Psoas muscle (tissue), 8 donors: ENCODE measurements around the gene BID. TPM values are rescaled to one million over a fixed set of nuclear protein-coding genes. Genes with fewer than 3 reads are reported as not detected.
A peak's percentile ranks its signal among the peaks of the same experiment; 100 is the strongest.

ENCODE experiments used
- ATAC-seq, 4 donors: fragments of 200-7000 bp; cut with Tn5 transposase; one replicate each; pipeline ENCODE4 v1.9.1; 2020; ENCODE audit warnings: moderate library complexity in 3 of 4, mild to moderate bottlenecking in 2 of 4
- DNase-seq, 2 donors: peaks; one replicate each; pipeline ENCODE4 v3.0.0-alpha.2; 2020
- H3K27ac ChIP-seq: fragments of 200-600 bp; one replicate; pipeline ENCODE4 v1.8.0; 2022
- H3K27me3 ChIP-seq, 3 donors: fragments of 200-600 bp in 1 of 3; one replicate each; pipeline versions ENCODE4 v1.6.1 to v1.8.0; 2013 to 2022; ENCODE audit warnings: low read length in 2 of 3, mild to moderate bottlenecking in 2 of 3, moderate library complexity in 1 of 3; ENCODE audit not compliant: insufficient read depth in 3 of 3
- H3K36me3 ChIP-seq, 2 donors: fragments of 200-600 bp in 1 of 2; one replicate each; pipeline versions ENCODE4 v1.6.1 to v1.8.0; 2013 to 2022; ENCODE audit warnings: low read depth in 1 of 2, mild to moderate bottlenecking in 1 of 2, moderate library complexity in 1 of 2; ENCODE audit not compliant: insufficient read depth in 1 of 2
- H3K4me1 ChIP-seq: fragments of 200-600 bp; one replicate; pipeline ENCODE4 v1.8.0; 2022
- H3K4me3 ChIP-seq: fragments of 200-600 bp; one replicate; pipeline ENCODE4 v1.8.0; 2022; ENCODE audit warnings: mild to moderate bottlenecking
- H3K9me3 ChIP-seq: fragments of 200-600 bp; one replicate; pipeline ENCODE4 v1.8.0; 2022
- WGBS, 3 donors: extraction: QIAGEN DNeasy Blood & Tissue Kit; methylation state at CpG; one replicate each; pipeline versions ENCODE4 v1.1.6 to v1.1.7; 2013; 5-methylcytosine and 5-hydroxymethylcytosine counted together
- intact Hi-C, 2 donors: fragments of 100-400 bp; cut with DNase I; formaldehyde crosslinking; loops; one replicate each; pipeline versions ENCODE4 v1.11.0 to v1.14.2; 2022
- polyA plus RNA-seq, 3 donors: library from polyadenylated mRNA; stranded (reverse); fragments of 200-250 nt; gene quantifications; one replicate each; pipeline ENCODE4 v1.2.3, GENCODE V29; 2013
- total RNA-seq, 4 donors: library from RNA; stranded (reverse); fragmentation: NEBNext Ultra II Directional in 2 of 4; extraction: Animal tissue kit (Norgen Biotek cat#: 25700) in 2 of 4; gene quantifications; one replicate each; pipeline versions ENCODE4 v1.2.1 to v1.2.4, GENCODE V29; 2021 to 2023
- TF ChIP-seq, protein P1 (sequence below): fragments of 200-600 bp; IDR thresholded peaks from one replicate; pipeline ENCODE4 v1.8.0; 2022; ENCODE audit warnings: antibody characterized with exemption
- donor health status: healthy with polysubstance abuse.
- donor health status: DM: no; HTN: no; CAD: no; lungs with moderate emphysema.
- donor health status: Bipolar disorder and iron deficiency.
- donor health status: healthy.
- donor health status: DM: yes; HTN: yes; CAD: no.
- donor health status: DM: no; HTN: no; CAD: no.
- donor health status: DM: no; HTN: no; CAD: no.
- donor health status: DM: yes; HTN: yes; CAD: no.

Gene BID
- total and polyA plus RNA-seq, 7 donors, result 5.6 to 27.4 (median 9.9) TPM

DNA sequence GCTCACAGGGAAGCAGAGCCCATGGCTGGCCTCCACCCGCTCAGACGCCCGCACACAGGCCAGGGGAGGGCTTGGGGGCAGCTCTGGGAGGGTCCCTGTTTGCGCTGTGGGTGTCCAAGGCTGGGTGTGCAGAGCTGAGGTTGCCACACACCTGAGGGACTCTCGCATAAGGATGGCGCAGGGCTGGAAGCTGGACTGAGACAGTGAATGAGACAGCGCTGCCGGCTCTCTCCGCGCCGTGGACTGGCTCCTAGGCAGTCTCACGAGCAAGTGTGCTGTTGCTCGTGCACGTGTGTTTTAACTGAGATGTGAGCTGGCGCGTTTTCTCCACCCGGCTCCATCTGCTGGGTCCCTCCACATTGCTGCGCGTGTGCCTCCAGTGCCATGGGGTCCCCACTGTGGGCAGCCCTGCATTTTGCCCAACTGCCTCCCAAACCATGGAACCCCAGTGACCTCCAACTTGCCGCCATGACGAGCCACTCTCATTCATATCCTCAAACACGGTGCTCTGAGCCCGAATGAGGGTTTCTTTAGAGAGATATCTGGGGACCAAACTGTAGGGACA lies 4.2 kb upstream of the BID start:
- 93 to 96% (median 95%) methylated on average over 23 of the region's 23 CpGs for WGBS, 3 donors
- TF ChIP-seq, protein P1, sequence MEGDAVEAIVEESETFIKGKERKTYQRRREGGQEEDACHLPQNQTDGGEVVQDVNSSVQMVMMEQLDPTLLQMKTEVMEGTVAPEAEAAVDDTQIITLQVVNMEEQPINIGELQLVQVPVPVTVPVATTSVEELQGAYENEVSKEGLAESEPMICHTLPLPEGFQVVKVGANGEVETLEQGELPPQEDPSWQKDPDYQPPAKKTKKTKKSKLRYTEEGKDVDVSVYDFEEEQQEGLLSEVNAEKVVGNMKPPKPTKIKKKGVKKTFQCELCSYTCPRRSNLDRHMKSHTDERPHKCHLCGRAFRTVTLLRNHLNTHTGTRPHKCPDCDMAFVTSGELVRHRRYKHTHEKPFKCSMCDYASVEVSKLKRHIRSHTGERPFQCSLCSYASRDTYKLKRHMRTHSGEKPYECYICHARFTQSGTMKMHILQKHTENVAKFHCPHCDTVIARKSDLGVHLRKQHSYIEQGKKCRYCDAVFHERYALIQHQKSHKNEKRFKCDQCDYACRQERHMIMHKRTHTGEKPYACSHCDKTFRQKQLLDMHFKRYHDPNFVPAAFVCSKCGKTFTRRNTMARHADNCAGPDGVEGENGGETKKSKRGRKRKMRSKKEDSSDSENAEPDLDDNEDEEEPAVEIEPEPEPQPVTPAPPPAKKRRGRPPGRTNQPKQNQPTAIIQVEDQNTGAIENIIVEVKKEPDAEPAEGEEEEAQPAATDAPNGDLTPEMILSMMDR, result no peak
- Histone ChIP-seq H3K36me3 (no peaks in the 10 kb centered on the region), H3K4me1 (peaks cover 13% of the 10 kb centered on the region), H3K27me3 (no peaks in the 10 kb centered on the region), H3K9me3 (no peaks in the 10 kb centered on the region), H3K27ac (no peak overlapping the region), H3K4me3 (no peak overlapping the region)
- ATAC-seq (no peak), DNase-seq (peak in 1 of 2 donors; percentile 45)
- intact Hi-C loops, result no loop called here

GRCh38 chr22:17777717-17778044 lies 3.4 kb upstream of the BID start:
- H3K4me1 ChIP-seq, result peaks cover 20% of the 10 kb centered on the region
- H3K27me3 ChIP-seq, result no peaks in the 10 kb centered on the region
- no peak for DNase-seq
- WGBS, 3 donors, result 61 to 74% (median 62%) methylated on average over 6 of the region's 6 CpGs
- H3K4me3 ChIP-seq, result peak overlapping the region; percentile 46
- H3K27ac ChIP-seq, result no peak overlapping the region
- H3K36me3 ChIP-seq, result no peaks in the 10 kb centered on the region
- TF ChIP-seq, protein P1, result no peak
- H3K9me3 ChIP-seq, result no peaks in the 10 kb centered on the region
- intact Hi-C loops, result no loop called here
- no peak for ATAC-seq

DNA sequence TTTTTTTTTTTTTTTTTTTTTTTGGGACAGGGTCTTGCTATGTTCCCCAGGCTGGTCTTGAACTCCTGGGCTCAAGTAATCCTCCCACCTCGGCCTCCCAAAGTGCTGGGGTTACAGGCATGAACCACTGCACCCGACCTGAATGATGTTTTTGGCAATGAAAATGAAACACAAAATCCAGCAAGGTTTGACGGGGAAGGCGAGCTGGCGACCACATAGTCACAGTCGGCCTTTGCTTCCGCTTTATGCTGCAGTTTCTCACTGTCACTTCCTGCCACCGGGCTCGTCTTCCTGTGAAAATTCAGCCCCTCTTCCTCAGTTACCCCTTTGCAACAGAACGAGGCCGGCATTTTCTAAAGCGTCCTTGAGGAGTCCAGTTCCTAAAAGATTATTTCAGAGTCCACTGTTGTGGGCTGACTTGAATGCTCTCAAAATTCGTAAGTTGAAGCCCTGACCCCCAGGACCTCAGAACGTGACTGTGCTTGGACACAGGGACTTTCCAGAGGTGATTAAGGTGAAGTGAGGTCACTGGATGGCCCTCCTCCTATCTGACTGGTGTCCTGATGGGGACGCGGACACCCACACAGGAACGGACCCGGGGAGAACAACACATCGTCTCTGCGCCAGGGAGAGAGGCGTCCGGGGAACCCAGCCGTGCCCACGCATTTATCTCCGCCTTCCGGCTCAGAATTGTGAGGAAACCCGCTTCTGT lies 2.9 kb upstream of the BID start:
- ATAC-seq, result no peak
- DNase-seq, result peak in 1 of 2 donors; percentile 66
- Histone ChIP-seq H3K27me3 (no peaks in the 10 kb centered on the region), H3K36me3 (no peaks in the 10 kb centered on the region), H3K27ac (peak overlapping the region; percentile 41), H3K4me3 (peak overlapping the region; percentile 46), H3K4me1 (peaks cover 20% of the 10 kb centered on the region), H3K9me3 (no peaks in the 10 kb centered on the region)
- TF ChIP-seq, protein P1, result no peak
- WGBS, 3 donors, result 58 to 66% (median 58%) methylated on average over 26 to 27 of the region's 27 CpGs
- intact Hi-C loops, result no loop called here

- intact Hi-C loops, result no loop called here
- H3K4me1 ChIP-seq, result peaks cover 9% of the 10 kb centered on the region
- no peak for ATAC-seq
Measured at GRCh38 chr22:17775781-17776465, 1.7 kb upstream of the BID start.

More at GRCh38 chr22:17775781-17776465, 1.7 kb upstream of the BID start:
- Histone ChIP-seq H3K9me3 (no peaks in the 10 kb centered on the region), H3K4me3 (no peak overlapping the region), H3K27ac (no peak overlapping the region), H3K36me3 (no peaks in the 10 kb centered on the region), H3K27me3 (no peaks in the 10 kb centered on the region)
- WGBS, 3 donors, result 84 to 86% (median 85%) methylated on average over 10 of the region's 10 CpGs
- peak in 1 of 2 donors; percentile 36 for DNase-seq
- TF ChIP-seq, protein P1, result no peak
